Stimulated activated naive CD4-positive, alpha-beta T cell treated with Interleukin-2 at 50 U/mL for 16 hours (primary cell): ENCODE measurements around the gene COX5B.
"Not testable (repeated sequence)": the region's sequence is repeated elsewhere in the genome, so short reads cannot be mapped to it uniquely, and the experiment has no call there.

Experiments used
- DNase-seq: peaks from one replicate; lab custom pipeline; 2025; lab: John Stamatoyannopoulos, UW

COX5B gene

GRCh38 chr2:97645695-97646629 is at the start of gene COX5B:
Gene COX5B, plus strand, starts transcription at chr2:97646062. Its CDS starts 25 bp downstream, at chr2:97646087.
- peak; percentile 99 for DNase-seq

GRCh38 chr2:97596180-97596579 is 49.7 kb upstream of the COX5B start:
- not testable (repeated sequence) for DNase-seq

- not testable (repeated sequence) for DNase-seq
These were observed 44.3 kb upstream of the COX5B start for GRCh38 chr2:97601537-97601936.

- not testable (repeated sequence) for DNase-seq
These were observed 40.8 kb upstream of the COX5B start for GRCh38 chr2:97605109-97605508.

- DNase-seq = not testable (repeated sequence)
These were observed 40.1 kb upstream of the COX5B start for GRCh38 chr2:97605524-97606339.

GRCh38 chr2:97608745-97609144 is 37.1 kb upstream of the COX5B start:
- not testable (repeated sequence) for DNase-seq

- DNase-seq = not testable (repeated sequence)
These were observed 34.0 kb upstream of the COX5B start for GRCh38 chr2:97611895-97612294.

- DNase-seq = not testable (repeated sequence)
These were observed 30.1 kb upstream of the COX5B start for GRCh38 chr2:97615746-97616145.

GRCh38 chr2:97617911-97618310 is 28.0 kb upstream of the COX5B start:
- no peak for DNase-seq

- DNase-seq = not testable (repeated sequence)
These were observed 26.7 kb upstream of the COX5B start for GRCh38 chr2:97618939-97619827.

- not testable (repeated sequence) for DNase-seq
These were observed 25.4 kb upstream of the COX5B start for GRCh38 chr2:97620492-97620891.

GRCh38 chr2:97622976-97623375 is 22.9 kb upstream of the COX5B start:
- DNase-seq = not testable (repeated sequence)

- not testable (repeated sequence) for DNase-seq
These were observed 20.4 kb upstream of the COX5B start for GRCh38 chr2:97625354-97626048.

GRCh38 chr2:97626049-97626430 is 19.8 kb upstream of the COX5B start:
- DNase-seq = not testable (repeated sequence)

- DNase-seq = no peak
These were observed 1.7 kb upstream of the COX5B start for GRCh38 chr2:97644023-97644717.

GRCh38 chr2:97645112-97645694 is 659 bp upstream of the COX5B start:
- DNase-seq = peak; percentile 57

- DNase-seq = no peak
These were observed 1.1 kb downstream of the COX5B start for GRCh38 chr2:97646977-97647376.

GRCh38 chr2:97651114-97651513 is 5.3 kb downstream of the COX5B start:
- no peak for DNase-seq

- no peak for DNase-seq
These were observed 7.6 kb downstream of the COX5B start for GRCh38 chr2:97653473-97653872.

GRCh38 chr2:97653874-97654273 is 8.0 kb downstream of the COX5B start:
- DNase-seq = no peak
